Ishikawa (cell line): ENCODE data around the gene THRB.

Experiments used
- FOXM1 ChIP-seq: IDR thresholded peaks from 2 replicates; pipeline ENCODE4 v1.6.1; 2012; ENCODE audit warnings: low read depth, borderline replicate concordance
- MAX ChIP-seq: IDR thresholded peaks from 2 replicates; pipeline ENCODE4 v1.6.1; 2012
- RAD21 ChIP-seq: IDR thresholded peaks from 2 replicates; pipeline ENCODE4 v1.6.1; 2012; ENCODE audit warnings: low read depth
- TAF1 ChIP-seq: IDR thresholded peaks from 2 replicates; pipeline ENCODE4 v1.6.1; 2012; ENCODE audit warnings: low read depth, mild to moderate bottlenecking
- TEAD4 ChIP-seq: IDR thresholded peaks from 2 replicates; pipeline ENCODE4 v1.6.1; 2012
- YY1 ChIP-seq: IDR thresholded peaks from 2 replicates; pipeline ENCODE4 v1.6.1; 2012; ENCODE audit warnings: low read depth
- ZBTB7A ChIP-seq: IDR thresholded peaks from 2 replicates; pipeline ENCODE4 v1.6.1; 2012; ENCODE audit warnings: low read depth

DNA sequence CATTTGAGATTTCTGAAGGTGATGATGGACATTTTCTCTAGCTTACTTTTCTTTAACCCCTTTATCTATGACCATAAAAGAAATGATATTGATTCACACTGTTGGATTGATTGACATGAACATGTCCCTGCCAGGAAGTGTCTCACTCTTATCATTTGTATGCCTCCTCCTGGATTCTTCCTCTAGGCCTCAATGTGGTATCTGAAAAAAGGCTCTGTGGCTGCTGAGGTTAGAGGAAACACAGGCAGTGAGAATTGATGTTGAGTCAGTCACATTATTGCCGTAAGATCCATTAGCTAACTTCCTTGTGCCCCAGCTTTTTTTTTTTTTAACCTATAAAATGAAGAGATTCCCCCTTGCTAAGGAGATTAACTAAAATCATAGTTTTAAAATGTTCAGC lies 8.0 kb upstream of the THRB start:
- no peak for TF ChIP-seq FOXM1
- TF ChIP-seq TEAD4, result no peak
- TF ChIP-seq TAF1, result no peak
- no peak for TF ChIP-seq RAD21
- no peak for TF ChIP-seq ZBTB7A
- no peak for TF ChIP-seq YY1
- no peak for TF ChIP-seq MAX
